HG02852 (cell line): ENCODE measurements around the gene EIF4G3.
"Not testable (repeated sequence)": the region's sequence is repeated elsewhere in the genome, so short reads cannot be mapped to it uniquely, and the experiment has no call there.

Experiments
- ATAC-seq: cut with Tn5 transposase; IDR thresholded peaks from one replicate; pipeline ENCODE4 v1.9.1; 2021; ENCODE audit warnings: mild to moderate bottlenecking, moderate library complexity; ENCODE audit not compliant: unreplicated experiment

The EIF4G3 gene

GRCh38 chr1:21185221-21185731, 8.6 kb upstream of the EIF4G3 start:
- ATAC-seq, result no peak

- ATAC-seq, result no peak
Measured at GRCh38 chr1:21184276-21184675, 7.6 kb upstream of the EIF4G3 start.

GRCh38 chr1:21182181-21182731, 5.6 kb upstream of the EIF4G3 start:
- ATAC-seq, result no peak

GRCh38 chr1:21178271-21178670, 1.6 kb upstream of the EIF4G3 start:
- not testable (repeated sequence) for ATAC-seq

GRCh38 chr1:21175670-21176581, 771 bp downstream of the EIF4G3 start:
- peak; percentile 13 for ATAC-seq

- ATAC-seq, result no peak
Measured at GRCh38 chr1:21175324-21175669, 1.4 kb downstream of the EIF4G3 start.

- no peak for ATAC-seq
Measured at GRCh38 chr1:21174654-21175323, 1.9 kb downstream of the EIF4G3 start.

- no peak for ATAC-seq
Measured at GRCh38 chr1:21174230-21174629, 2.5 kb downstream of the EIF4G3 start.

- ATAC-seq, result not testable (repeated sequence)
Measured at GRCh38 chr1:21173096-21173495, 3.6 kb downstream of the EIF4G3 start.

GRCh38 chr1:21170837-21171236, 5.9 kb downstream of the EIF4G3 start:
- ATAC-seq, result not testable (repeated sequence)

- ATAC-seq, result no peak
Measured at GRCh38 chr1:21168444-21168843, 8.3 kb downstream of the EIF4G3 start.

- ATAC-seq, result no peak
Measured at GRCh38 chr1:21165646-21166045, 11.1 kb downstream of the EIF4G3 start.

GRCh38 chr1:21165076-21165475, 11.6 kb downstream of the EIF4G3 start:
- ATAC-seq, result no peak

GRCh38 chr1:21164266-21164665, 12.4 kb downstream of the EIF4G3 start:
- no peak for ATAC-seq

GRCh38 chr1:21162740-21163464, 13.8 kb downstream of the EIF4G3 start:
- ATAC-seq, result no peak

GRCh38 chr1:21161842-21162241, 14.9 kb downstream of the EIF4G3 start:
- no peak for ATAC-seq

GRCh38 chr1:21160263-21160796, 16.4 kb downstream of the EIF4G3 start:
- no peak for ATAC-seq

GRCh38 chr1:21157868-21158267, 18.8 kb downstream of the EIF4G3 start:
- ATAC-seq, result no peak

GRCh38 chr1:21157054-21157453, 19.6 kb downstream of the EIF4G3 start:
- no peak for ATAC-seq

GRCh38 chr1:21156019-21156418, 20.7 kb downstream of the EIF4G3 start:
- no peak for ATAC-seq

- ATAC-seq, result no peak
Measured at GRCh38 chr1:21154717-21155116, 22.0 kb downstream of the EIF4G3 start.
